ENCODE results near the gene MFSD12.

The MFSD12 gene

DNA sequence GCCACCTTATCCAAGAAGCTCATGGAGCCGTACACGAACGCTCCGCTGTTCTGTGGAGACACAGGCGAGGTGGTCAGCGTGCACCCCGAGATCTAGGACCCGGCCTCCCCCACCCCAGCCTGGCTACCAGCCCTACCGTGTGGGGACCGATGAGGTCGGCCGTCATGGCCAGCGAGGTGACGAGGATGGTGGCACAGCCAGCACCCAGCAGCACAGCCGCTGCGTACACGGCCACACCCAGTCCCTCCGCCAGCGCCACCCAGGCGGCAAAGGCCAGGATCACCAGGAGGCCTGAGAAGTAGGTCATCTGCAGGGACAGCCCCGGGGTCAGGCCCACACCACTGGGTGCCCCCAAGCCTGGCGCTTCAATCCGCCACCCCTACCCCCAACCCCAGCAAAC, 11.3 kb downstream of the MFSD12 start:
- no peak for TF ChIP-seq JUND (IDR thresholded peaks at IDR 0.05; ENCODE audit: low read depth)
- no peak for DNase-seq (ENCODE audit: low read depth in 1 of 2, low spot score in 1 of 2)
- in situ Hi-C loops (cut with HindIII; ENCODE audit: low pct_unique_long_range_greater_than_20kb, low sequenced_read_pairs), result no loop called here

DNA sequence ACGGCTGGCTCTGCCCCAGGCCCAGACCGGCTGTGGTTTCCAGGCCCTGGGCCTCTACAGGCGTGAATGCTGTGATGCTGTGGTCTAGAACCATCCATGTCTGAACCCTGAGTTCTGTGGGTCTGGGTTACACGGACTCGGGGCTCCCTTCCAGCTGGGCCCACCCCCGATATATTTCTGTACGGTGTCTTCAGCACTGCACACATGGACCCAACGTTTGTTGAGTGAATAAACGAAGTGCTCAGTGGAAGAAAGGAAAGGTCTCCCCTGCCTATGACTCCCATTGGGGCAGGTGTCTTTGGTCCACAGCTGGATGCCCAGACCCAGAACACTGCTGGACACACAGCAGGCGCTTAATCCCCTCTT, 11.7 kb downstream of the MFSD12 start:
- in situ Hi-C loops (cut with HindIII; ENCODE audit: low pct_unique_long_range_greater_than_20kb, low sequenced_read_pairs), result no loop called here
- no peak for DNase-seq (ENCODE audit: low read depth in 1 of 2, low spot score in 1 of 2)
- no peak for TF ChIP-seq JUND (IDR thresholded peaks at IDR 0.05; ENCODE audit: low read depth)

GRCh38 chr19:3544742-3545668, 12.4 kb downstream of the MFSD12 start:
- in situ Hi-C loops (cut with HindIII; ENCODE audit: low pct_unique_long_range_greater_than_20kb, low sequenced_read_pairs), result no loop called here
- peak; percentile 62 to 78 for DNase-seq (ENCODE audit: low read depth in 1 of 2, low spot score in 1 of 2)
- TF ChIP-seq JUND (IDR thresholded peaks at IDR 0.05; ENCODE audit: low read depth), result no peak

- no peak for DNase-seq (ENCODE audit: low read depth in 1 of 2, low spot score in 1 of 2)
- no peak for TF ChIP-seq JUND (IDR thresholded peaks at IDR 0.05; ENCODE audit: low read depth)
- in situ Hi-C loops (cut with HindIII; ENCODE audit: low pct_unique_long_range_greater_than_20kb, low sequenced_read_pairs), result no loop called here
Observed at GRCh38 chr19:3544058-3544376, 13.4 kb downstream of the MFSD12 start.

GRCh38 chr19:3543150-3544057, 14.0 kb downstream of the MFSD12 start:
- TF ChIP-seq JUND (IDR thresholded peaks at IDR 0.05; ENCODE audit: low read depth), result no peak
- in situ Hi-C loops (cut with HindIII; ENCODE audit: low pct_unique_long_range_greater_than_20kb, low sequenced_read_pairs), result no loop called here
- no peak for DNase-seq (ENCODE audit: low read depth in 1 of 2, low spot score in 1 of 2)

GRCh38 chr19:3539756-3540118, 17.6 kb downstream of the MFSD12 start:
- no peak for DNase-seq (ENCODE audit: low read depth in 1 of 2, low spot score in 1 of 2)
- no peak for TF ChIP-seq JUND (IDR thresholded peaks at IDR 0.05; ENCODE audit: low read depth)
- in situ Hi-C loops (cut with HindIII; ENCODE audit: low pct_unique_long_range_greater_than_20kb, low sequenced_read_pairs), result no loop called here

DNA sequence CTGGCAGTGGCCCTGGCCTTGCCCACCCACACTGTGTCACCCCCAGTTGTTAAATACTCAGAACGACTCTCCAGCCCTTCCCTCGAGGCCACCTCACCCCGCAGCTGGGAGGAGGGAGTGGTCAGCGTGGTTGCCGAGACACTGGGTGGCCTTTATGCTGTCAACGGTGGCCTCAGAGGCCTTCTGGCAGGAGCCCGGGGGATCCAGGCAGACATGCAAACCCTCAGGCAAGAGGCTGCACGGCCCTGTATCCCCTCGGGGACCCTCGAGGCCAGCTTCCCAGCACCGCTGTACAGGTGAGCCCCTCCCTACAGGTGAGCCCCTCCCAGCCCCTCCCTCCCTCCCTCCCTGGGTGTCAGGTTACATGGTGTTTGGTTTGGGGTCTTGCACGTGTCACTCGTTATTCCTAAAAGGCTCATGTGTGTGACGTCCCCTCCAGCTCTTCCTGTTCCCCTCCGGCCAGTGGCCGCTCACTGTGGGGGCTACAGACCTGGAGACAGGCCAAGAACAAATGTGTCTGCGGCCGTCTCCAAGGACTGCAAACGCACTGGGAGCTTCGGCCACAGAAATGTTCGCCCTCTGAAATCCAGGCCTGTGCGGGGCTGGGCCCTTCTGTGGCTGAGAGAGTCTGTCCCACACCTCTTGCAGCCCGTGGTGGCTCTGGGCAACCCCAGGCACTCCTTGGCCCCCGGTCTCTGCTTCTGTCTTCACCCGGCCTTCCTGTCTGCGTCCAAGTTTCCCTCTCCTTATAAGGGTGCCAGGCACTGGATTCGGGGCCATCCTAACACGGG, 18.2 kb downstream of the MFSD12 start, which contains the start of gene TEKTIP1:
Gene TEKTIP1 (plus strand): TSS at position 210 of the 791 bp plus-strand sequence. CDS start 4 bp downstream, at position 214.
- no peak for TF ChIP-seq JUND (IDR thresholded peaks at IDR 0.05; ENCODE audit: low read depth)
- DNase-seq (ENCODE audit: low read depth in 1 of 2, low spot score in 1 of 2), result no peak
- in situ Hi-C loops (cut with HindIII; ENCODE audit: low pct_unique_long_range_greater_than_20kb, low sequenced_read_pairs), result no loop called here

DNA sequence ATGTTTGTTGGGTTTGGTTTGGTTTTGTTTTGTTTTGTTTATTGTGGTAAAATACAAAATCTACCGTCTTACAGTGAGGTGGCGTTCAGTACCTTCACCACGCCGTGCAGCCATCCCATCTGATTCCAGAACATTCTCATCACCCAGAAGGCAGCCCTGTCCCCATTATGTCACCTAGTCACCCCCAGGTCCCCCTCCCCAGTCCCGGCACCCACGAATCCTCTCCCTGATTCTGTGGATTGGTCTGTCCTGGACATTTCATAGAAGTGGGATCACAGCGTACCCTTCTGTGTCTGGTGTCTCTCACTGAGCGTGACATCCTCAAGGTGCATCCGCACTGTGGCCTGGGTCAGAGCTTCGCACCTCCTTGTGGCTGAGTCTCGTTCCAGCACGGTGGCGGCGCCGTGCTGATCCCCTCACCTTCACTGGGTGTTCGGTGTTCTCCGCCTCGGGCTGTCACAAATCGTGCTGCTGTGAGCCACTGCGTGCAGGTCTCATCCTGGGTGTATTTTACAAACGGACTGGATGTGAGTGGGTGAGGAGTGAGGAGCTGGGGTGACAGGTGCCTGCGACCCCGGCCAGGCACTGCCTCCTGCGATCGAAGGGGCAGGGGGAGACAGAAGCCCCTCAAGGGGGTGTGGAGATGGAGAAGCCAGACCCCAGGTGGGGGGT, 19.0 kb downstream of the MFSD12 start:
- DNase-seq (ENCODE audit: low read depth in 1 of 2, low spot score in 1 of 2), result no peak
- in situ Hi-C loops (cut with HindIII; ENCODE audit: low pct_unique_long_range_greater_than_20kb, low sequenced_read_pairs), result no loop called here
- no peak for TF ChIP-seq JUND (IDR thresholded peaks at IDR 0.05; ENCODE audit: low read depth)

- no peak for TF ChIP-seq JUND (IDR thresholded peaks at IDR 0.05; ENCODE audit: low read depth)
- in situ Hi-C loops (cut with HindIII; ENCODE audit: low pct_unique_long_range_greater_than_20kb, low sequenced_read_pairs), result no loop called here
Observed at GRCh38 chr19:3537438-3538240, 19.7 kb downstream of the MFSD12 start.

DNA sequence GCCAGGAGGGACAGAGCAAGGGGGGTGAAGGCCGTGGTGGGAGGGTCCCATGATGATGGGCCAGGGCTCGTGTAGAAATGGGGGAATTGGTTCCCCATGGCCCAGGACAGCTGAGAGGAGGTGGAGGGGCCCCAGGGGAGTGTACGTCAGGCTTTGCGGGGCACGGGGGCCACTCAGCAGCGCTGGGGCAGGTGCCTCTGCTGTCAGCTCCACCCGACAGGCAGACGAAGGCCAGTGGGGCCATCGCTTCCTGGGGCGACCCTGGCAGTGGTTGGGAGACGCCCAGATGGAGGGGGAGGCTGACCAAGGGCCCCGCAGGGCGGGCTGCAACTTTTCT, 20.3 kb downstream of the MFSD12 start:
- DNase-seq (ENCODE audit: low read depth in 1 of 2, low spot score in 1 of 2), result no peak
- TF ChIP-seq JUND (IDR thresholded peaks at IDR 0.05; ENCODE audit: low read depth), result no peak
- in situ Hi-C loops (cut with HindIII; ENCODE audit: low pct_unique_long_range_greater_than_20kb, low sequenced_read_pairs), result no loop called here

More at GRCh38 chr19:3537438-3538240, 19.7 kb downstream of the MFSD12 start:
- DNase-seq (ENCODE audit: low read depth in 1 of 2, low spot score in 1 of 2), result no peak

DNA sequence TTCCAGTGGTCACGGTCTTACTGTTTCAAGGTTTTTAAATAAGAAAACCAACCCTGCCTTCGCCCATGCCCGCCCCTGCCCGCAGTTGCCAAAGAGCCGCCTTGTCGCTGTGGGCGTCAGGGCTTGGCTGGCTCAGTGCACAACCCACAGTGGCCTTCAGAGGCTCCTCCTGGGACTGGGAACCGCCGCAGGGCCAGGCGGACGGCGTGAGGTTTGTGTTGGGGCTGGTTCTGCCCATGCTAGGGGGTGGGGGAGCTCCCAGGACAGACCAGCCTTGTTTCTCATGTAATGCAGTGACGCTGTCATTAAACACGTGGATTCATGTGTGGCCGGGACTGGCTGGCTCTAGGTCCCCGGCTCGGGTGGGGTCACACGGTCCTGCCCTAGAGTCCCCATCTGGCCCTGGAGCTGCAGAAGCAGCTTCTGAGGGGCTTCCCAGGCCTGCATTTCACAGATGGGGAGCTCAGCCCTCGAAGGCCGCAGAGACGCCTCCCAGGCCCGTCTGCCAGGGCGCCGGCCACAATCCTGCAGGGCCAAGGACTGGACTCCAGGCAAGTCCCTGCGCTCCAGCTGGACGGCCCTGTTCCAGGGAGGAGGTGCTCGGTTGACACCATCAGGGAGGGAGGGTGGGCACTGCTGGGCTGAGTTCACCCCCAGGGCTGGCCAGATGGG, 20.8 kb downstream of the MFSD12 start:
- no peak for TF ChIP-seq JUND (IDR thresholded peaks at IDR 0.05; ENCODE audit: low read depth)
- in situ Hi-C loops (cut with HindIII; ENCODE audit: low pct_unique_long_range_greater_than_20kb, low sequenced_read_pairs), result no loop called here
- DNase-seq (ENCODE audit: low read depth in 1 of 2, low spot score in 1 of 2), result no peak
